ENCODE results near the gene MMP7.

DNA sequence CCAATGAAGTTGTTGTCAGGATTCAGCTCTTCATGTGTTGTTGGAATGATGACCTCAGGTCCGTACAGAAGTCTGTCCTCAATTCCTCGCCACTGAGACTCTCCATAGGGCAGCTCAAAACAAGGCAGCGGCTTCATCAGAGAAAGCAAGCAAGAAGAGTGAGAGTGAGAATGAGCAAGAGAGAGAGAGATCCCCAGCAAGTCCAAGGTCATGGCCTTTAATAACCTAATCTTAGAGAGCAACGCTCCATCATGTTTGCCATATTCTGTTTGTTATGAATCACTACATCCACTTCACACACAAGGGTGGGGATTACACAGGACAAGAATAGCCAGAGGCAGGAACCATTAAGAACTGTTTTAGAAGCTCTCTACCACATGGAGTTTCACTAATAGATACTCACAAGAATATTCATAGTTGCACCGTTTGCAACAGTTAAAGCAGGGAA lies 23.3 kb upstream of the MMP7 start:
- TF ChIP-seq, protein P1, sequence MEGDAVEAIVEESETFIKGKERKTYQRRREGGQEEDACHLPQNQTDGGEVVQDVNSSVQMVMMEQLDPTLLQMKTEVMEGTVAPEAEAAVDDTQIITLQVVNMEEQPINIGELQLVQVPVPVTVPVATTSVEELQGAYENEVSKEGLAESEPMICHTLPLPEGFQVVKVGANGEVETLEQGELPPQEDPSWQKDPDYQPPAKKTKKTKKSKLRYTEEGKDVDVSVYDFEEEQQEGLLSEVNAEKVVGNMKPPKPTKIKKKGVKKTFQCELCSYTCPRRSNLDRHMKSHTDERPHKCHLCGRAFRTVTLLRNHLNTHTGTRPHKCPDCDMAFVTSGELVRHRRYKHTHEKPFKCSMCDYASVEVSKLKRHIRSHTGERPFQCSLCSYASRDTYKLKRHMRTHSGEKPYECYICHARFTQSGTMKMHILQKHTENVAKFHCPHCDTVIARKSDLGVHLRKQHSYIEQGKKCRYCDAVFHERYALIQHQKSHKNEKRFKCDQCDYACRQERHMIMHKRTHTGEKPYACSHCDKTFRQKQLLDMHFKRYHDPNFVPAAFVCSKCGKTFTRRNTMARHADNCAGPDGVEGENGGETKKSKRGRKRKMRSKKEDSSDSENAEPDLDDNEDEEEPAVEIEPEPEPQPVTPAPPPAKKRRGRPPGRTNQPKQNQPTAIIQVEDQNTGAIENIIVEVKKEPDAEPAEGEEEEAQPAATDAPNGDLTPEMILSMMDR (conservative IDR thresholded peaks at IDR 0.05; ENCODE audit: low read depth in 2 of 2) = no peak
- TF ChIP-seq JUNB (IDR thresholded peaks at IDR 0.05; ENCODE audit: unreplicated experiment) (no peak), NANOG (IDR thresholded peaks at IDR 0.05; ENCODE audit: borderline replicate concordance) (no peak), POLR2AphosphoS5 (IDR thresholded peaks at IDR 0.05; ENCODE audit: low read depth) (no peak)

Data from GM23338 (cell line).